ENCODE measurements around the gene GALNTL6.
"Not testable (repeated sequence)": the region's sequence is repeated elsewhere in the genome, so short reads cannot be mapped to it uniquely, and the experiment has no call there.

GALNTL6 gene

DNA sequence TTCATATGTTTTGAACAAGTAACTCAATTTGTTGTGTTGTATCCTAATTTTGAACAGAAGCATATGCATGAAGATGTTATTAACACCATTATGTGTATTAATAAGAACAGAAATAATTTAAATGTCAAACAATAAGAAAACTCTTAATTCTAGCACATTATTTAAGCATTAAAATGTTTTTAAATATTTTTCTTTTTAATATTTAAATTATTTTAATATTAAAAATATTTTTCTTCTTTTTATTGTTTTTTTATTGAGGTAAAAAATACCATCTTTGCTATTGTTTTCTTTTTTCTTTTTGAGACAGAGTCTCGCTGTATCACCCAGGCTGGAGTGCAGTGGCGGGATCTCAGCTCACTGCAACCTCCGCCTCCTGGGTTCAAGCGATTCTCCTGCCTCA, 914.4 kb downstream of the GALNTL6 start:
- no peak for DNase-seq (ENCODE audit: extremely low read depth, low read depth)
- H3K4me3 ChIP-seq (replicated peaks; ENCODE audit: low read depth, low read length) = no peak overlapping the region
- TF ChIP-seq, protein P1, sequence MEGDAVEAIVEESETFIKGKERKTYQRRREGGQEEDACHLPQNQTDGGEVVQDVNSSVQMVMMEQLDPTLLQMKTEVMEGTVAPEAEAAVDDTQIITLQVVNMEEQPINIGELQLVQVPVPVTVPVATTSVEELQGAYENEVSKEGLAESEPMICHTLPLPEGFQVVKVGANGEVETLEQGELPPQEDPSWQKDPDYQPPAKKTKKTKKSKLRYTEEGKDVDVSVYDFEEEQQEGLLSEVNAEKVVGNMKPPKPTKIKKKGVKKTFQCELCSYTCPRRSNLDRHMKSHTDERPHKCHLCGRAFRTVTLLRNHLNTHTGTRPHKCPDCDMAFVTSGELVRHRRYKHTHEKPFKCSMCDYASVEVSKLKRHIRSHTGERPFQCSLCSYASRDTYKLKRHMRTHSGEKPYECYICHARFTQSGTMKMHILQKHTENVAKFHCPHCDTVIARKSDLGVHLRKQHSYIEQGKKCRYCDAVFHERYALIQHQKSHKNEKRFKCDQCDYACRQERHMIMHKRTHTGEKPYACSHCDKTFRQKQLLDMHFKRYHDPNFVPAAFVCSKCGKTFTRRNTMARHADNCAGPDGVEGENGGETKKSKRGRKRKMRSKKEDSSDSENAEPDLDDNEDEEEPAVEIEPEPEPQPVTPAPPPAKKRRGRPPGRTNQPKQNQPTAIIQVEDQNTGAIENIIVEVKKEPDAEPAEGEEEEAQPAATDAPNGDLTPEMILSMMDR (IDR thresholded peaks at IDR 0.05; ENCODE audit: low read depth, low read length, missing control alignments) = no peak

DNA sequence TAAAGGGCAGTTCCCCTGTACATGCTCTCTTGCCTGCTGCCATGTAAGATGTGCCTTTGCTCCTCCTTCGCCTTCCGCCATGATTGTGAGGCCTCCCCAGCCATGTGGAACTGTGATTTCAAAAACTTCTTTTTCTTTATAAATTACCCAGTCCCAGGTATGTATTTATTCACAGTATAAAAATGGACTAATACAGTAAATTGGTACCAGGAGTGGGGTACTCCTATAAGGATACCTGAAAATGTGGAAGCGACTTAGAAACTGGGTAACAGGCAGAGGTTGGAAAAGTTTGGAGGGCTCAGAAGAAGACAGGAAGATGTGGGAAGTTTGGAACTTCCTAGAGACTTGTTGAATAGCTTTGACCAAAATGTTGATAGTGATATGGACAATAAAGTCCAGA, 920.4 kb downstream of the GALNTL6 start:
- H3K4me3 ChIP-seq (replicated peaks; ENCODE audit: low read depth, low read length); DNase-seq (ENCODE audit: extremely low read depth, low read depth): not testable (repeated sequence)

DNA sequence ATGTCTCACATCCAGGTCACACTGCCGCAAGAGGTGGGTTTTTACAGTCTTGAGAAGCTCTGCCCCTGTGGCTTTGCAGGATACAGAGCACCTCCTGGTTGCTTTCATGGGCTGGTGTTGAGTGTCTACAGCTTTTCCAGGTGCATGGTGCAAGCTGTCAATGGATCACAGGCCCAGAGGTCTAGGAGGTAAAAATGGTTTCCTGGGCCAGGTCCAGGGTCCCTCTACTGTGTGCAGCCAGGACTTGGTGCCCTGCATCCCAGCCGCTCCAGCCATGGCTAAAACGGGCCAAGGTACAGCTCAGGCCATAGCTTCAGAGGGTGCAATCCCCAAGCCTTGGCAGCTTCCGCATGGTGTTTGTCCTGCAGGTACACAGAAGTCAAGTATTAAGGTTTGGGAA, 921.4 kb downstream of the GALNTL6 start:
- no peak for DNase-seq (ENCODE audit: extremely low read depth, low read depth)
- TF ChIP-seq, protein P1 (IDR thresholded peaks at IDR 0.05; ENCODE audit: low read depth, low read length, missing control alignments) = no peak
- no peak overlapping the region for H3K4me3 ChIP-seq (replicated peaks; ENCODE audit: low read depth, low read length)

DNA sequence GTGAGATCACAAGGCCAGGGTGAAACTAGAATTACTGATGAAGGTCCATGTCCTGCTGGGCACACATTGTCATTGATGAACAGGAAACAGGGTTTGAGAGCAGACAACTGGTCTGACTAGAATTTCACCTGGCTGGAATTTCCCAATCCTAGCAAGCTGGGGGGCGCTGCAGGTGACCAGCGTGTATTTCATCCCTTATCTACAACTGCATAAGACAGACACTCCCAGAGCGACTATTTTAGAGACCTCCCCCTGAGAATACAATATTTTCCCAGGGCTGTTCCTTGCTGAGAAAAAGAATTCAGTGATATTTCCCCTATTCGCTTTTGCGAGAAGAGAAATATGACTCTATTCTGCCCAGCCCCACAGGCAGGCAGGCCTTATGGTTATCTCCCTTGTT, 922.8 kb downstream of the GALNTL6 start:
- no peak for DNase-seq (ENCODE audit: extremely low read depth, low read depth)
- H3K4me3 ChIP-seq (replicated peaks; ENCODE audit: low read depth, low read length) = no peak overlapping the region
- TF ChIP-seq, protein P1 (IDR thresholded peaks at IDR 0.05; ENCODE audit: low read depth, low read length, missing control alignments) = no peak

DNA sequence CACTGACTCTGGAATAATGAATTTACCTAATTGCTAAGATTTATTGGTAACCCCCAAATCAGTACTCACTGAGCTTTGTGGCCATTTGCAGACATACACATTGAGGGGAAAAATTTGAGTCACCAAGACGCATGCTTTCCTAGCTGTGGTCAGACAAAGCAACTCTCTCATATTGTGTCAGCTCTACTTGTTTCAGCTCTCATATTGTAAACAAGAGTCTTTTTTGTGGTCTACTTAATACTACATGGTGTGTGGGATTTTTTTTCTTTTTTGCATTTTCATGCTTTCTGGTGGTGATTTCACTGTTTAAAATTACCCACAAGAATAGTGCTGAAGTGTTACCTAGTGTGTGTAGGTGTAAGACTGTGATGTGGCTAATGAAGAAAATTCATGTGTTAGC, 927.2 kb downstream of the GALNTL6 start:
- no peak for DNase-seq (ENCODE audit: extremely low read depth, low read depth)
- TF ChIP-seq, protein P1 (IDR thresholded peaks at IDR 0.05; ENCODE audit: low read depth, low read length, missing control alignments) = no peak
- no peak overlapping the region for H3K4me3 ChIP-seq (replicated peaks; ENCODE audit: low read depth, low read length)

DNA sequence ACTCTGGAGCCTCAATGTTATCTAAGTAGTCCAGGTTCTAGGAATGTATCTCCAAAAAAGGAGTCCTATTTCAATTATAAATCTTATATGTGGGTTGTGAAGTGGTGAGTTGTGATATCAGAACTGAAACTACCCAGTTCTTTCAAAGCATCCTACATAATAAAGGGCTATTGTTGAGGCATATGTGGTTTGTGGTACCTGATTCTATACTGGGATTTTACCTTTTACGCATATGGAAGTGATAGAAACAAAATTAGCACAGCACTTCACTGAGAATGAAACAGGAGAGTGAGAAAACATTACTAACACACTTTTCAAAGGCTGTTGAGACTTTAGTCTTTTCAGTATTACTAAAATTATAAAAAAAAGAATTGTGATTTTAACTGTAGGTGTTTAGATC, 937.7 kb downstream of the GALNTL6 start:
- H3K4me3 ChIP-seq (replicated peaks; ENCODE audit: low read depth, low read length) = no peak overlapping the region
- DNase-seq (ENCODE audit: extremely low read depth, low read depth) = no peak
- TF ChIP-seq, protein P1 (IDR thresholded peaks at IDR 0.05; ENCODE audit: low read depth, low read length, missing control alignments) = no peak

DNA sequence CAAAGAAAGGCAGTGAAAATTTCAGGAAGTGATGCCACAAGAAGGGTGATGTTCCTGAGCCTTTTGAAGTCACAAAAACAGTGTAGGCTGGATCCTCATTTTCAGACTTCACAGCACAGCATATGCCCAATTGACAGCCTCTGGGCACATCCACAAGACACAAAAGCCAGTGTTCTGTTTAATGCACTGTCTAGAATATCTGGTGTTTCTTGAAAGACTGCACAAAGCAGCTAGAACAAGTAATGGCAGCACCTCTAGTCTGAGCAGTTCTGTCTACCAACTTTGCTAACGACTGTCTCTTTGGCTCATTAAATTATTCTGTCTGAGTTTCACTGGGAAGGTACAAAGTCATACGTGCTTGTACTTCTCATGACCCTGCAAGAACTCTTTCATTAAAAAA, 938.3 kb downstream of the GALNTL6 start:
- no peak for DNase-seq (ENCODE audit: extremely low read depth, low read depth)
- TF ChIP-seq, protein P1 (IDR thresholded peaks at IDR 0.05; ENCODE audit: low read depth, low read length, missing control alignments) = no peak
- no peak overlapping the region for H3K4me3 ChIP-seq (replicated peaks; ENCODE audit: low read depth, low read length)
